SW480 (cell line): ENCODE data around the gene POU2F1.

Experiments
- DNase-seq: peaks from one replicate; pipeline ENCODE4 v3.0.0-alpha.2; 2016; ENCODE audit warnings: low spot score

The POU2F1 gene

DNA sequence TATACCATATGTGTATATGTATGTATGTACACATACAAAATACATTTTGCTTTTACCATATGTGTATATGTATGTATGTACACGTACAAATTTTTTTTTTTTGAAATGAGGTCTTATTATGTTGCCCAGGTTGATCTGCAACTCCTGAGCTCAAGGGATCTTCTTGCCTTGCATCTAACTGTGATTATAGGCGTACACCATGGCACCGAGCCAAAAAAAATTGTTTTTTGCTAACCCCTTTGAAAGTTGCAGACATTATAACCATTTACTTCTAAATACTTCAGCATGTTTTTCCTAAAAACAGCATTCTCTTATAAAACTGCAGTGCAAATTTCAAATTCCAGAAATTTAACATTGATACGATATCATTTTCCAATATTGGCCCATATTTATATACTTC is 147.0 kb downstream of the POU2F1 start:
- DNase-seq = no peak

DNA sequence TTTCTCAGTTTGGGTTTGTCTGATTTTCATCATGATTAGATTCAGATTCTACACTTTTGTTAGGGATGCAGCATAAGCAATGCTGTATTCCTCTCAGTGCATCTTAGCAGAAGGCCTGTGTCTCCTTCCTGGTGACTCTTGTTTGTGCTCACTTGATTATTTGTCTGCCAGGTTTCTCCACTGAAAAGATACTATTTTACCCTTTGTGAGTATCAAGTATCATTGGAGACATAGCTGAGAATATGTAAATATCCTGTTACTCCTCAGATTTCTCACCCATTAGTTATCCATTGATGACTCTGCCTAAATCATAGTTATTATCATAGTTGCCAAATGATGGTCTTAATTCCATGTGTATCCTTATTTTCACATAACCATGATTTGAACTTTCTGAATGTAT is 148.5 kb downstream of the POU2F1 start:
- DNase-seq = no peak

DNA sequence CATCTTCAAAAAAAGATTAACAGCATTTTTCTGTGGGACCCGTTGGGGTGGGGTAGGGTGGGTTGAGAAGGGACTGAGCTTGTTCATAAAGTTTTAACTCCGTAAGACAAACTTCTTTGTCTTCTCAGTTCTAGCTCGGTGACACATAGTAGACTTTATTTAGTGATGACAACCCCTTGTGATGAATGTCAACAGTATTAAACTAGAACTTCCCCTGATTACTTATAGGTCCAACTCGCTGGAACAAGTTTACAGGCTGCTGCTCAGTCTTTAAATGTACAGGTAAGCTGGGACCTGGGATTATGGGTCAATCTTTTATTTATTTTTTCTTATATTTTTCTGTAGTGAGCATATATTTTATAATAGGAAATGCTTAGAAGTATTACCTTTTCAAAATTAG is 149.2 kb downstream of the POU2F1 start:
- DNase-seq = no peak

DNA sequence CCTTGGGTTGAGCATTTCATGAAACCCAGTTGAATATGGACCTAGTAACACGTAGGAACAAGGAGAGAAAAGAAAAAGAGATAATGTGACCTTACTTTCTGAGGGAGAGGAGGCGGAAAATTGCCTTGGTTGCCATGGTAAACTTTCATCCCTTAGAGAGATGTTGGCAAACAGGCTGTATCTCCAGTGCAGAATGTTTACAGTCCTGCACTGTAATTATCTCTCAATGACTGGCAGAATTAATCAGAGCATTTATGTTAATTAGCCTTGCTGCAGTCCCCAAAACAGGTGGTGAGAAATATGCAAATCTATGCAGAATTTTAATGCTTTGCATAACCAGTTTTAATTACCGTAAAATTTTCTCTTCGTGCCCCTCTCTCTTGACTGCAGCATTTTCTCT is 150.3 kb downstream of the POU2F1 start:
- DNase-seq = no peak

DNA sequence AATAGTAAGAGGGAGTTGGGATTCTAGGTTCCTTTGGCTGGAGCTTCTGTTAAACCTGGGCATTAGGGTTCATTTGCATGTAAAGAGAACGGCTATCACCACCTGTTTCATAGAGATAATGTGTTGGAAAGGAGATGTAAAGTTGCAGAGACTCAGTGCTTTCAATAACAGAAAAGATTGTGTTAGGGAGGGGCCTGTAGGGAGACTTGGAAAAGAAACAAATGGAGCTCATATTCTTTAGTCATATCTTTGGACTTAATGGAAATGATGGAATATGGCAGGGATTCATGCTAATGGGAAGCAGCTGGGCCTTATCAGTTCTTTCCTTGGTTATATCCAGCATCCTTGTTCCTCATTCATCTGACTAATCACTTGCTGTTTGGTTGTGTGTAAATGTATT is 152.7 kb downstream of the POU2F1 start:
- no peak for DNase-seq

DNA sequence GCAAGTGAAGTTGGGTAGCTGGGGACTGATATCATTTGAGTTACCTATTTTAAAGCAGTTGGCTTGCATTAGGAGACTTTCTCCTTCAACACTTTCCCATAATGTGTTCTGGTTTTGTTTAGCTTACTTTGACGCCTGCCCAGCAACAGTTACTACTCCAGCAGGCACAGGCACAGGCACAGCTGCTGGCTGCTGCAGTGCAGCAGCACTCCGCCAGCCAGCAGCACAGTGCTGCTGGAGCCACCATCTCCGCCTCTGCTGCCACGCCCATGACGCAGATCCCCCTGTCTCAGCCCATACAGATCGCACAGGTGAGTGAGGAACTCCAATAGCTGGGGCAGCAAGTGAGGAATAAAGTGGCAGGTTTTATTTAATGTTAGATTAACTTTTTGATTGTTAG is 153.3 kb downstream of the POU2F1 start:
- DNase-seq = peak; percentile 11

DNA sequence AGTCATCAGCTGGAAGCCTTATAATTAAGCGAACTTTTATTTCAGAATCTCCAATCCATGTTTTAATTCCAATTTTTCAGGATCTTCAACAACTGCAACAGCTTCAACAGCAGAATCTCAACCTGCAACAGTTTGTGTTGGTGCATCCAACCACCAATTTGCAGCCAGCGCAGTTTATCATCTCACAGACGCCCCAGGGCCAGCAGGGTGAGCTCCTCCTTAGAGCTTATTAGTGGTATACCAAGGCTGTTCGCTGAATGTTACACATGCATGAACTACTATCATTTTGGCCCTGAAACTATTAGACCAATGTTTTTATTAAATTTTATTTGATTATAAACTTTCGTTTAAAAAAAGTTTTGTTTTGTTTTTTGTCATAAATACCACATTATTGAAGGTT is 155.3 kb downstream of the POU2F1 start:
- DNase-seq = no peak

DNA sequence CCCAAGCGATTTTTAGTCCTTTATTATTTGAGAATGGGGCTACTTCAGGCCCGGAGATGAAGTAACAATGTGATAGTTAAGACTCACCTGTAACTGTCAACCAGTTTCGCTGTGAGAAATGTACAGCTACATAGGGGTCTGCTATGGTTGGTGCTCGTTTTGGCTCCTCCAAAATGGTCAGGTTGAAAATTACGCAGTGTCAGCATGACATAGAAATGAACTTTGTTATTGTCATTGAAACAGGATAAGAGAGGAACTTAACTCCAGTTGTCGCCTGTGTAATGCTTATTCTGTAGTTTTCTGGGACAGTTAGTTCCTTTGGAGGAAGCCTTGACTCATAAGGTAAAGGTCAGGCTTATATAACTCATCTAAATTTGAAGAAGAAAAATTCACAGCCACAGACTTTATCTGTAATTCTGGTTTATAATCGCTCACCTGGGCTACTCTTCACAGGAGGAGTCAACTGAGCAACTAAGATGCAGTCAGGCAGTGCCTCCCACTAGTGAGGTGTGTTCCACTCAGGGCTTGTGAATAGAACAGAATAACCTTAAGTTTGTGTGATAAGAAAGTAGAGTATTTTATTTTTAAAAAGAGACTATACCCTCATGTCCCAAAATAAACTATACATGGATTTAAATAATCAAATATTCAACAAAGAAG is 166.7 kb downstream of the POU2F1 start:
- no peak for DNase-seq

DNA sequence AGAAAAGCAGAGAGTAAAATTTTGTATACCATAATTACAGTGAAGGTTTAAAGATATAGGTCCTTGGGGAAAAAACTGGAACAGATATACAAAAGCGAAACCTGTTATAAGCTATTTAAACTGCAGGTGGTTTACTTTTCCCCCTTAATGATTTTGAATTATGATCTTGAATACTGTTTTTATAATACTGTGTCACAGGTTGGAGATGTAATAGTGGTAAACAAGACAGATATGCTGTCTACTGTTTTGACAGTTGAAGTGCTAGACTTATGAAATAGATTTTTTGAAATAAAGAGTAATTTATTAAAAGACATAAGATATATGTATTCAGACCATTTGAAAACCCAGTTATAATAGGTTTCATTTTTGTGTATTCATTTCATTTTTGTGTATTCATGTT is 168.3 kb downstream of the POU2F1 start:
- no peak for DNase-seq

DNA sequence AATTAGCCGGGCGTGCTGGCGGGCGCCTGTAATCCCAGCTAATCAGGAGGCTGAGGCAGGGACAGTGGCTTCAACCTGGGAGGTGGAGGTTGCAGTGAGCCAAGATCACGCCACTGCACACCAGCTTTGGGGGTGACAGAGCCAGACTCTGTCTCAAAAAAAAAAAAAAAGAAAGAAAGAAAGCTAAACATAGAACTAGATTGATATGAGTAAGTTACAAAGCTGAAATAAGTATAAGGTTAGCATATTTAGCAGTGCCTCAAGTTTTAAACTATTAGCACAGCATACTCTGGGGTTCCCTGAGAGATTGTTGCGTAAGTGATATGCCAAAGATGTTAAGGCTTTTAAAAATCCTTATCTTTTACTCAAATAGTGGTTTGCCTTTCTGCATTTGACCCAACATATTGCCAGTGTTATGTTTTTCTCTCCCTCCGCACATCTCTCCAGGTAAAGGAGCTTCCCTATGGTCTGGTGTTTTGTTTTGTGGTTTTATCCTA is 171.6 kb downstream of the POU2F1 start:
- DNase-seq = no peak

DNA sequence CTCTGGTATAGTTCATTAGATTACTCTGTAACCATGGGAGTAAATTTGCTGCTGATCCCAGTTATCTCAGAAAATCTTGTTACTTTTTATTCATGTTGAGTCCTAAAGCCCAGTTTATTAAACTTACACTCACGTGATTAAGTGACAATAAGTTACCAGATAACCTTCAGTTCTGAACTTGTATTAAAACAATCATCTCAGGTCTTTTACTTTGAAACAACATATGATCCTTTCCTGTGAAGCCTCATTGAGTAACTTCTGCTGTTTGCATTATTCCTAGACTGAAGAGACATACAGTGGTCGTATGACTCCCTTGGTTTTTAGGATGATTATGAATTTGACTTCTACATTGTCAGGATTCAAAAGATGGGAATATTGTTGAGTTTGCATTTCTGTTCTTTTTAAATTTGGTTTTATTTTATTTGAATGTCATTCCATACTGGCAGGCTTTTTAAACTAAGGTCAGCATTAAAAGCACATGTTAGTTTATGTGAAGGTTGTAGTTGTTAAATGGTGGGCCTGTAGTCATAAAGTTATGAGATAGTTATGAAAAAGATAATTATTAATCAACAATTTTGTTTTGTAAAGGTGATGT is 179.8 kb downstream of the POU2F1 start:
- no peak for DNase-seq

DNA sequence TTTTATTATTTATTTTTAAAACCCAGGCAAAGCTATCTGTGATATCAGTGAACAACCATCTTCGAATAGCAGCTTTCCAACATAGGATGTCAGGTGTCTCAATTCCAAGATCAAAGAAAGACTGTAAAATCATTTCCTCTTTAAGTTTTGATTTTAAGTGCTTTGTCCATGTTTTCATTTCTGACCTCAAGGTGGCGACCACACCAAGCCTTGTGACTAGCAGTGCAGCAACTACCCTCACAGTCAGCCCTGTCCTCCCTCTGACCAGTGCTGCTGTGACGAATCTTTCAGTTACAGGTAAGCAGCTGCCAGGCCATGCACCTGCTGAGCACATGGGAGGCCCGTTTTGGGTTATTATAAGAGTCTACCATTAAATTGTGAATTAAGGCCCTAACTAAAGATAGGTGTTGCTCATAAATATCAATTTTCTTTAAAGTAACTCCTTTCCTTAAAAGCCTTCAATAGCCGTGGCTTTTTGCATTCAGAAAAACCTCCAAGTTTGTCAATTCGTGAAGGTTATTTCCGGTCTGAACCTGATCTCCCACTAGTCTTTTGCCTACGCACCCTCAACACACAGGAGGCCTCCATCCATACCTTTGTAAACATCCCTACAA is 180.7 kb downstream of the POU2F1 start:
- peak; percentile 64 for DNase-seq

DNA sequence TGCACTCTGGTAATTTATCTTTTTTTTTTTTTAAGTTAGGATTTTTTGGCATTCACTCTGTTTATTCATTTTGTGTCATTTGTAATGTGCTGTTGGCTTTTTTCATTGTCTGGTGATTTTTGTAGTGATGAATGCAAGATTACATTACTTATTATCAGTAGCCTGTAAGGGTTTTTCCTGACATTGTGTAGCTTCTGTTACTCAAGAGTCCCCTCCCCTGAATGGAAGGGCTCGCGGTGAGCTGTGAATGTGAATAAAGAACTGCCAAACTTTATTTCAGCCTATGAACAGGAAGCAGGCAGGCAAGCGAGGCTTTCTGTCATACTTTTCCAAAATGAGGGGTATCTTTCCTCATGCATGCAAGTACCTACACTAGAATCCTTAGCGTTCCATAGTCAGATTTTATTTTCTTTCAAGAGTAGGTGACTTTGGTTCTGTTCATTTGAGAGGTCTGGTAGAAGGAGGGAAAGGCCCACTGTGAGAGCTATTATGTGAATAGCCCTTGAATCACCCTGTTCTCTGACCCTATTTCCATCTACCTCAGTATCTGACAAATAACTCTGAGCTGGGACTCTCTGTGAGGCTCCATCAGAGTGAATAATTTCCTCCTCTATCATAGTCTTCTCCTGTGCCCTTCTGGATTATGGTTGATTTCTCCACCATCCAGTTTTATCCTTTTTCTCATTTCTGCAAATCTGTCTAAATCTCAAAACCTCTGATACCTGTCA is 183.6 kb downstream of the POU2F1 start:
- DNase-seq = no peak

DNA sequence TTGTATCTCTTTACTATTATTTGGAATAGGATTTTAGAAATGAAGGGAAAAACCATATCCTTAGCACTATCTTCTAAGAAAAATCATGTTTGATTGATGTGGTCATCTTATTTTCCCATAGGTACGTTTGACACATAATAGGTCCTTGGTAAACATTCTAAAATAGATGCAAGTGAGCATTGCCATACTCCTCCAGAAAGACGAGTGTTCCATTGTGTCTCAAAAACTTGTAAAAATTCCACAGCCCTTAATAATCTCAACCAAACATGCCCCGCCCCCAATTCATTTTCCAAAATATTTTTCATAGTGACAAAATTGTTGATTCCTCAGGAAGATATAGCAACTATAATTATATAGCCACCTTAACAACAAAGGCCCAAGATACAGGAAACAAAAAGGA is 184.2 kb downstream of the POU2F1 start:
- DNase-seq = no peak

DNA sequence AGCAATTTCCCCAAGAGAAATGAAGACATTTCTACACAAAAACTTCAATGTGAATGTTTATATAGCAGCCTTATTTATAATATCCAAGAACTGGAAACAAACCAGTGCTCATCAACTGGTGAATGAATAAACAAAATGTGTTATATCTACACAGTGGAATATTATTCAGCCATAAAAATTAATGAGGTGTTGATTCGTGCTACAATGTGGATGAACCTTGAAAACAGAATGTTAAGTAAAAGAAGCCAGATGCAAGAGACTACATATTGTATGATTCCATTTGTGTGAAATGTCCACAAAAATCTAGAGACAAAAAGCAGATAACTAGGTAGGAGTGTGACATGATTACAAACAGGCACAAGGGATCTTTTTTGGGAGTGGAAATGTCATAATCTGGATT is 187.7 kb downstream of the POU2F1 start:
- no peak for DNase-seq

DNA sequence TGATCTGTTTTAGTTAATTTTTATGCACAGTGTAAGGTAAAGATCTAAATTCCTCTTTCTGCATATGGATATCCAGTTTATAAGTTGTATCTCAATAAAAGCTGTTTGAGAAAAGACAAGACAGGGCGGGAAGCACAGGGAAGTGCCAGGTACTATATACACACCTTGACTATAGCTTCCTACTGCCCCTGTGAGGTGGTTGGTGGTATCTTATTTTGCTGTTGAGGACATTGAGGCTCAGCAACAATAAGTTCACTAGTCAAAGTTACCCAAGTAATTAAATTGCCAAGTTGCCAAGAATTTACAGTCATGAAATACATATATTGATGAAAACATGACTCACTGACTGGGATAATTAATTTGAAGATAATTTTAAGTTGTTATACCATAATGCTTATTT is 188.5 kb downstream of the POU2F1 start:
- peak; percentile 14 for DNase-seq

DNA sequence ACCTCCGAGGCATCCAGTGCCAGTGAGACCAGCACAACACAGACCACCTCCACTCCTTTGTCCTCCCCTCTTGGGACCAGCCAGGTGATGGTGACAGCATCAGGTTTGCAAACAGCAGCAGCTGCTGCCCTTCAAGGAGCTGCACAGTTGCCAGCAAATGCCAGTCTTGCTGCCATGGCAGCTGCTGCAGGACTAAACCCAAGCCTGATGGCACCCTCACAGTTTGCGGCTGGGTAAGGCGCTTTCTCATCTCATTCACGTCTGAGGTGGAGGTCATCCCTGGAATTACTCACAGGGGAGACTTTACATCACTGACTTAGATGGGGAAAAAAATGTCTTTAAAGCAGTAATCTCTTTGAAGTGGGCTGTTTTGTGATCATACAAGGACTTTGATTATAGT is 191.4 kb downstream of the POU2F1 start:
- DNase-seq = no peak

DNA sequence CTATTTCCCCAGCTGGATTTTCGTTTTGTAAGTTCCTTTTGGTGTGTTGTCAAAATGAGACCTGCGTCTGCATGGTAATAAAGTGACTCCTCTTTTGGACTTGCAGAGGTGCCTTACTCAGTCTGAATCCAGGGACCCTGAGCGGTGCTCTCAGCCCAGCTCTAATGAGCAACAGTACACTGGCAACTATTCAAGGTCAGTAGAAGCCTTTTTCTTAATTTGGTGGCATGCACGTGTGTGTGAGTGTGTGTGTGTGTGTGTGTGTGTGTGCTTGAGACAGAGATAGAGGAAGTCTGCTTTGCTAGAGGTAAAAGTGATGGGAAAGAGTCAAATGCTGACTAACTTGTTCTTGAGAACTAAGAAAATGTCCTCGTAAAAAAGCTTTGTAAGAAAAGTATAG is 192.2 kb downstream of the POU2F1 start:
- no peak for DNase-seq

DNA sequence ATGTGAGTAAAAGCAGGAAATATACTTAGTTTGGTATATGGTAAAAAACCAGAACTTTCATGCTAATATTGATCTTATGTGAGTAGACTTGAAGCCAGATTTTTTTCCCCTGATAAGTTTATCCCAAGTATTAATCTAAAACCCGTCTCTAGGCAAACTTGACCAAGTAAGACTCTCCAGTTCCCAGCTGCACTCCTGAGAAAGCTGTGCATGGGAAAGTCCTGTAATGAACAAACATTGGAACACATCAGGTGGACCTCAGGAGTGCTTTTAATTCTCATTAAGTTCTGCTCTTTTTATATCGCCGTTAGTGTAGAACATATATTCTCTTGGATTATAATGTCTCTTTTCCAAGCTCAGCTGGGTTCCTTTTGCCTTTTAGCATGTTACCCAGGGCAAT is 192.6 kb downstream of the POU2F1 start:
- DNase-seq = no peak

DNA sequence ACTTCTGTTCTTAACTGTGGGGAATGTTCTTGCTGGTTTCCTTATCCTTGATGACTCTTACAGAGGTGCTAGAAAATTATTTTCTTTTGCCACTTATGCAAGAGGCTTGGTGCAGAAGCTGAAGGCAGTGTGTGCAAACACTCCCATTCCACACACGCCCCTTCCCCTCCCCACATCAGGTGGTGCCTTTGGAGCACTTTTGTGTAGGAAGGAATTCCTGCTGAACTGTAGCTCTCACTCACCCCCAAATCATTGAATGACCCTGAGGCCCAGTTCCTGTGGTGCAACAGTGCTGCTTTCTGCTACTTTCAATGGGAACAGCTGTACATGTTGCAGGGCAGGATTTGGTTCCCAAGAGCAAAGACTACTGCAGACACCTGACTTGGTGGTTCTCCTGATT is 195.8 kb downstream of the POU2F1 start:
- no peak for DNase-seq

DNA sequence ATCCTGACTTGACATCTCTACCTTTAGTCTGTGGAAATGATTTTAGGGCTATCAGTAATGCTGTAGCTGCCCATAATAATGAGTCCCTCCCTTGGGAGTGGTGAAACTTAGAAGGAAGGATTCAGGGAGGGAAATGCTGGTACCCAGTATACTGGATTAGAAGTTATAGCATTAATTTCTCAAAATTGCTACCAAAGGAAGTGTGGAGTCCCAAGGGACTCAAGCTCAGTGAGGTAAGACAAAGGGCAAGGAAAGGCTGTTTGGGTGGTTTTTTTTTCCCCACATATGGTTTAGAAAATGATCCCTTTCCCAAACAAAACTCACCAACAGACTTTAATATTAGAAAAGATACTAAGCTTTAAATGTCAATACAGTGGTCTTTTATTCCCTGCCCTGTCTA is 197.7 kb downstream of the POU2F1 start:
- no peak for DNase-seq

DNA sequence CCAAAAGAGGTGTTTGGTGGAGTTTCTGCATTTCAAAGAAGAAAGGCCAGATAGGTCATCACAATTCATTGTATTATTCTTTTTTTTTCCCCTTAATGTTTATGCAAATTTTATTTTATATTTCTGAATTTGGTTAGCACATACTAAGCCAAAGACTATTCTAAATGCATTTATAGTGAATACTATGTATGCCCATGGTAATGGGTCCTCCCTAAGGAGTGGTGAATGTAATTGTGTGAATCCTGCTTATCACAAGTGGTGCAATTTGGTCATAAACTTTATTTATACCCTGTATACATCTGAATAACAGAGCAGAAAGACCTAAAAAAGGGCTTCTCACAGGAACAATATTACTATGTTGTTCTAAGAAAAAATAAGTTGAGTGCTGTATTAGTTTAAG is 198.6 kb downstream of the POU2F1 start:
- DNase-seq = no peak

DNA sequence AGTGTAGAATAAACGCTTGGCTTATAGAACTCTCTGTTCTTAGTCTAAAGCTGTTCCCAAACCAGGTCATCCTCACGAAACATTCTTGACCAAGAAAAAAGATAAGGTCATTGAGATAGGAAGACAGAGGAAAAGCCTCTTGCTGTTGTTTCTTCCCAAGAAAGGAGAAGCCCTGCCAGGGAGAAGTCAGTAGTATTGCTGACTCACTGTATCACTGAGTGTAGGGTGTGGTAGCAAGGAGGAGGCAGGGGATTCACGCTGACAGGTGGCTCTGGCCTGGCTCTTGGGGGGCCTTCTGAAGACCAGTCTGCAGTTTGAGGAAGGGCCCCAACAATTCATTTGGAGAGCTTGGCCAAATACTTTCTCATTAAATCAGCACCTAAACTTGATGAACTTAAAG is 199.8 kb downstream of the POU2F1 start:
- DNase-seq = no peak
